ENCODE measurements around the gene GZMM.

- TF ChIP-seq GATA2 (IDR thresholded peaks at IDR 0.05; ENCODE audit: low read depth, low read length) (no peak), GATA3 (IDR thresholded peaks at IDR 0.05; ENCODE audit: low read depth, low read length) (no peak)
These were observed 48.8 kb upstream of the GZMM start for GRCh38 chr19:495081-495401.
